Subcutaneous abdominal adipose tissue (tissue), 5 donors: ENCODE results near the gene ZNF814.
"Not testable (repeated sequence)": the region's sequence is repeated elsewhere in the genome, so short reads cannot be mapped to it uniquely, and the experiment has no call there.

Experiments used
- H3K27ac ChIP-seq: one replicate; pipeline ENCODE4 v1.7.0; 2013; ENCODE audit warnings: low read depth, mild to moderate bottlenecking, inconsistent platforms, low read length, moderate library complexity
- H3K27me3 ChIP-seq, 5 donors: one replicate each; pipeline ENCODE4 v1.7.0; 2013; ENCODE audit warnings: low read length in 5 of 5, inconsistent platforms in 1 of 5; ENCODE audit not compliant: control insufficient read depth in 5 of 5, insufficient read depth in 4 of 5
- H3K36me3 ChIP-seq, 5 donors: one replicate each; pipeline ENCODE4 v1.7.0; 2013; ENCODE audit warnings: low read length in 5 of 5; ENCODE audit not compliant: control insufficient read depth in 5 of 5, insufficient read depth in 5 of 5
- H3K4me1 ChIP-seq, 5 donors: one replicate each; pipeline ENCODE4 v1.7.0; 2013; ENCODE audit warnings: low read length in 5 of 5, mild to moderate bottlenecking in 3 of 5, moderate library complexity in 1 of 5; ENCODE audit not compliant: control insufficient read depth in 5 of 5, insufficient read depth in 5 of 5
- H3K4me3 ChIP-seq, 5 donors: one replicate each; pipeline ENCODE4 v1.7.0; 2013; ENCODE audit warnings: low read length in 5 of 5, low read depth in 1 of 5
- H3K9ac ChIP-seq, 5 donors: one replicate each; pipeline ENCODE4 v1.7.0; 2013; ENCODE audit warnings: low read length in 5 of 5, mild to moderate bottlenecking in 4 of 5, moderate library complexity in 3 of 5
- H3K9me3 ChIP-seq, 5 donors: one replicate each; pipeline ENCODE4 v1.7.0; 2013; ENCODE audit warnings: low read length in 5 of 5; ENCODE audit not compliant: control insufficient read depth in 5 of 5
- donor health status: healthy.
- donor health status: healthy.
- donor health status: healthy.
- donor health status: healthy.
- donor health status: healthy.

Gene ZNF814

DNA sequence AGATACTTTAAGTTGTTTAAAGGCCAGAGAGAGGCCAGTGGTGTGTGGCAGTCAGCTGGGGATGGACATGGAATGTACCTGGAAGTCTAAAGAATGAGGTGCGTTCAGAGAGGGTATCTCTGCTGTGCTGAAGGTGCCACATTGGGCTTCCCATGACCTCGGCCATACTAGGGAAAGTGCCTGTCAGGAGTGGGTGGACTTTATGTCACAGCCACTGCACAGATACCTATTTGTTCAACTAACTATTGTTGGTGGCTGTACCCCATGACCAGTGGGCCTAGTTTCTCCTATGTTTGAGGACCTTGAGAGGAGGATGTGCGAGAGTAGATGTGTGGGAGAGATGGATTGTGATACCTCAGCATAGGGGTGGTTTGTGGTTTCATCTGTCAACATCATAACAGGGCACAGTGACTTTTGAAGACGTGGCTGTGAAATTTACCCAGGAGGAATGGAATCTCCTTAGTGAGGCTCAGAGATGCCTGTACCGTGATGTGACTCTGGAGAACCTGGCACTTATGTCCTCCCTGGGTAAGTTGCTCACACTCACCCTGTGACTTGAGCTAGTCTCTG is 50.1 kb downstream of the ZNF814 start:
- H3K4me1 ChIP-seq, result peaks cover 0 to 11% (median 0%) of the 10 kb centered on the region in 5 donors
- not testable (repeated sequence) for H3K4me3 ChIP-seq, H3K9me3 ChIP-seq, H3K9ac ChIP-seq, H3K27ac ChIP-seq, H3K27me3 ChIP-seq
- peaks cover 16 to 30% (median 19%) of the 10 kb centered on the region in 5 donors for H3K36me3 ChIP-seq

DNA sequence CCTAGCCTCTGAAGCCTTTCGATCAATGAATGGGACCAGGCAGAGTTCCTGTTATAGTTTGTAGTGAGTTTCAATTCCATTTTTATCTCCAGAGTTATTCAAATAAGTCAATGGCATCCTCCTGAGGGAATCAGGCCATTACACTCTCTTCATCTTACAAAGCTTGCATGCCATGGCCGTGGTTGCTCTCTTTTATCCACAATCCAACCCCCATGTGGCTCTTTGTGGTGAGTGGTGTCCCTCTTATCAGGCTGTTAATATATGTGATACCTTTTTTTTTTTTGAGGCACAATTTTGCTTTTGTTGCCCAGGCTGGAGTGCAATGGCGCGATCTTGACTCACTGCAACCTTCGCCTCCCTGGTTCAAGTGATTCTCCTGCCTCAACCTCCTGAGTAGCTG is 51.8 kb downstream of the ZNF814 start:
- H3K27me3 ChIP-seq, H3K4me3 ChIP-seq, H3K4me1 ChIP-seq, H3K9ac ChIP-seq, H3K27ac ChIP-seq, H3K9me3 ChIP-seq: not testable (repeated sequence)
- peaks cover 10 to 21% (median 12%) of the 10 kb centered on the region in 5 donors for H3K36me3 ChIP-seq

DNA sequence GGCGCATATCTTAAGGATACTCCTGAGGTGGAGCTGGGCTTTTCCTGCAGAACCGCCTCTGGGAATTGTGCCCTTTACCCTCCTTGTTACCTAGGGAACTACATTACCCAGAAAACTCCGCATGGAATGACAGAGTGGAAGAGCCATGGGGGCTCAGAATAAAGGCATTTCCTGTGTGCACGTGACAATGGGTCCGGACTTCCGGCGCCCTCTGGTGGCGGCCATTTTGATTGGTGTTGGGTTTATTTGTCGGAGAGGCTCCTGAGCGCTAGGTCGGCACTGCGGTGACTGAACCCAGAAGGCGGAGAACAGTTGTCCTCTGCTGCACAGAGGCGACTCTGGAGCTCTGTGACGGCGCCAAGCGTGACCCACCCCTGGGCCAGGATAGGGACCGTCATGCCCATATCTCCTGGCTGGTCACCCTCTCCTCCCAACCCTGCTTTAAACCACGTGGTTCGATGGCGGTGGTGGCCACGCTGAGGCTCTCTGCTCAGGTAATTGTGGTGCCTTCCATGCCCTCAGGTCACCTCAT is 58.7 kb downstream of the ZNF814 start, which contains the start of gene ZNF587B:
ZNF587B (plus strand) TSS at position 229 of the 532 bp plus-strand sequence; CDS start at position 459, 230 bp downstream.
- Histone ChIP-seq H3K4me3 (peak within 1 kb of the TSS; percentile 52 to 78 (median 62)), H3K36me3 (no peaks in the 10 kb centered on the region), H3K27me3 (no peaks in the 10 kb centered on the region), H3K9me3 (no peaks in the 10 kb centered on the region), H3K27ac (no peak within 1 kb of the TSS), H3K4me1 (peaks cover 0 to 7% (median 6%) of the 10 kb centered on the region in 5 donors), H3K9ac (peak within 1 kb of the TSS in 2 of 5 donors; percentile 21 to 54)

DNA sequence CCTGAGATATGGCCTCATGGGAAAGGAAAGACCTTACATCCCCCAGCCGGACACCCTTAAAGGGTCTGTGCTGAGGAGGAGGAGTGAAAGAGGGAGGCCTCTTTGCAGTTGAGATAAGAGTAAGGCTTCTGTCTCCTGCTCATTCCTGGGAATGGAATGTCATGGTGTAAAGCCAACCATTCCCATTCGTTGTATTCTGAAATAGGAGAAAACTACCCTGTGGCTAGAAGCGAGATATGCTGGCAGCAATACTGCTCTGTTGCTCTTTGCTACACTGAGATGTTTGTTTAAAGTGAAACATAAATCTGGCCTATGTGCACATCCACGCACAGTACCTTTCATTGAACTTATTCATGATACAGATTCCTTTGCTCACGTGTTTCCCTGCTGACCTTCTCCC is 59.5 kb downstream of the ZNF814 start:
- no peaks in the 10 kb centered on the region for H3K9me3 ChIP-seq
- H3K36me3 ChIP-seq, result no peaks in the 10 kb centered on the region
- no peak overlapping the region for H3K4me3 ChIP-seq
- H3K9ac ChIP-seq, result no peak overlapping the region
- H3K27me3 ChIP-seq, result no peaks in the 10 kb centered on the region
- no peak overlapping the region for H3K27ac ChIP-seq
- peaks cover 0 to 7% (median 6%) of the 10 kb centered on the region in 5 donors for H3K4me1 ChIP-seq

DNA sequence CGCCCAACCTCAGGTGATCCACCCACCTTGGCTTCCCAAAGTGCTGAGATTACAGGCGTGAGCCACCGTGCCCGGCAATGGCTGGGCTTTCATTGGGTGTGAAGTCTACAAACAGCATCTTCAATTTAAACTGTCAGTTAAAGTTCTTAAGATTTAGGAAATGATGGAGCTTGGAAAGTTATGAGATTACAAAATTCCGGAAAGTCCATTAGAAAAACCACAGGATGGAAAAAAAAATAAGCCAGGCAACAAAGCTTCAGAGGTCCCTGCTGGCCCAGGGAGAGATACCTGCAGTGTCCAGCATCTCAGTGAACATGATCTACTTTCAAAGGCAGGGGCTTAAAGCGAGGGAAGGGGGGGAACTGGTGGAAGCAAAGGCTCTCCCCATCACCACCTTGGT is 63.3 kb downstream of the ZNF814 start:
- Histone ChIP-seq H3K9ac (no peak overlapping the region), H3K4me3 (no peak overlapping the region), H3K27ac (no peak overlapping the region), H3K27me3 (no peaks in the 10 kb centered on the region), H3K4me1 (peaks cover 0 to 11% (median 10%) of the 10 kb centered on the region in 5 donors), H3K9me3 (no peaks in the 10 kb centered on the region), H3K36me3 (no peaks in the 10 kb centered on the region)

DNA sequence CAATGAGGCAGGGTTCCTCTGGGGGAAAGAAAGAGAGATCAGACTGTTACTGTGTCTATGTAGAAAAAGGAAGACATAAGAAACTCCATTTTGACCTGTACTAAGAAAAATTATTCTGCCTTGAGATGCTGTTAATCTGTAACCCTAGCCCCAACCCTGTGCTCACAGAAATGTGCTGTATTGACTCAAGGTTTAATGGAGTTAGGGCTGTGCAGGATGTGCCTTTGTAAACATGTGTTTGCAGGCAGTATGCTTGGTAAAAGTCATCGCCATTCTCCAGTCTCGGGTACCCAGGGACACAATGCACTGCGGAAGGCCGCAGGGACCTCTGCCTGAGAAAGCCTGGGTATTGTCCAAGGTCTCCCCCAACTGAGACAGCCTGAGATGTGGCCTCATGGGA is 65.2 kb downstream of the ZNF814 start:
- H3K36me3 ChIP-seq, H3K27me3 ChIP-seq, H3K4me3 ChIP-seq, H3K9me3 ChIP-seq, H3K27ac ChIP-seq, H3K9ac ChIP-seq: not testable (repeated sequence)
- H3K4me1 ChIP-seq, result peaks cover 0 to 17% (median 15%) of the 10 kb centered on the region in 5 donors

DNA sequence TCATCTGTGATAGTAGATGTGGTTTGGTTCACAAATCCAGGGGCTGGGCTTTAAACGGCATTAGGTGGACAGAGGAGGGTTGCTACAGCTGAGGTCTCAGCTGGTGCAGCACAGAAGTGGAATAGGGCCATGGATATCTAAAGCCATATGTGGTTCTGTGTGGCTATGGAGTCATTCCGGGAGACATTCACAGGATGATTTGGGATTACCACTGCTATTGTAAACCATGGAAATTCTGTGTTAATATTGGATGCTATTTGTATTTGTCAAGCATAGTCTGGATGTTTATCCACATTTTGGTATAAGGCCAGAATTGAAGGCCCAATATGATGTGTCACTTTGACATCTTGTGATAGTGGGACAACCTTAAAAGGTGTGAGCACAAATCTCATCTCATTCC is 65.7 kb downstream of the ZNF814 start:
- not testable (repeated sequence) for H3K27ac ChIP-seq, H3K9ac ChIP-seq, H3K36me3 ChIP-seq, H3K9me3 ChIP-seq, H3K4me3 ChIP-seq, H3K27me3 ChIP-seq
- peaks cover 0 to 17% (median 15%) of the 10 kb centered on the region in 5 donors for H3K4me1 ChIP-seq

DNA sequence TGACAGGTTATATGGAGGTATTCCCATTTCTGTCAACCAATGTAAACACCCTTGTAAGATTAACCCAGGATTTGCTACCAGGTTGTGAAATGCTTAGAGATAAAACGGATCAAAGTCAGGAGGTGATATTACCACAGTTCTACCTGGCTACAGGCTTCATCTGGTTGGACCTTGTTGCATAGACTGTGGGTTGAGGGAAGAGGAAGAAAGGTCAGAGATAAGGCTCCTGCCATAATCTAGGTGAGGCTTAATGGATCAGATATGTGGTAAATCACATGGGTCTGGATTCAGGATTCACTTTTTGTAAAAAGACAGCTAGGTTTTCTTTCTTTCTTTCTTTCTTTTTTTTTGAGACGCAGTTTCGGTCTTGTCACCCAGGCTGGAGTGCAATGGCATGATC is 67.3 kb downstream of the ZNF814 start:
- H3K27ac ChIP-seq, H3K4me3 ChIP-seq, H3K9ac ChIP-seq, H3K36me3 ChIP-seq, H3K9me3 ChIP-seq, H3K27me3 ChIP-seq: not testable (repeated sequence)
- peaks cover 0 to 17% (median 15%) of the 10 kb centered on the region in 5 donors for H3K4me1 ChIP-seq

DNA sequence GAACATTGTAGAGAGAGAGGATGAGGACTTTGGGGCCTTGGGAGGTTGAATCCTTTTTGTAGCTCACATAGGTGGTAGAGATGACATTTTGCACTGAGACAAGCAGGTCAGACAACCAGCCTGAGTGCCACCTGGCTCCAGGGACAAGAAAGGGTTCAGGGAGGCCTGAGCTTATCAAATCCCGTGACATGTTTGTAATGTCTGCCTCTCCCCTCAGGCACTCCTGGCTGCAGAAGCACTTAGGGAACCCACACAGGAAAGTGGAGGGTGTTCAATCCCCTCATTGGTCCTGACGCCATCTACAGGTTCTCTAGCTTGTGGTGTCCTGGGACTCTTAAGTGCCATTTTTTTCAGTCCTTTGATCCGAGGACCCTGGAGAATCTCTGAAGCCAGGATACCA is 67.7 kb downstream of the ZNF814 start:
- Histone ChIP-seq H3K4me3 (peak overlapping the region in 1 of 5 donors; percentile 97), H3K4me1 (peaks cover 0 to 17% (median 15%) of the 10 kb centered on the region in 5 donors), H3K9ac (peak overlapping the region in 2 of 5 donors; percentile 72 to 100)
- H3K27me3 ChIP-seq, H3K9me3 ChIP-seq, H3K27ac ChIP-seq, H3K36me3 ChIP-seq: not testable (repeated sequence)

DNA sequence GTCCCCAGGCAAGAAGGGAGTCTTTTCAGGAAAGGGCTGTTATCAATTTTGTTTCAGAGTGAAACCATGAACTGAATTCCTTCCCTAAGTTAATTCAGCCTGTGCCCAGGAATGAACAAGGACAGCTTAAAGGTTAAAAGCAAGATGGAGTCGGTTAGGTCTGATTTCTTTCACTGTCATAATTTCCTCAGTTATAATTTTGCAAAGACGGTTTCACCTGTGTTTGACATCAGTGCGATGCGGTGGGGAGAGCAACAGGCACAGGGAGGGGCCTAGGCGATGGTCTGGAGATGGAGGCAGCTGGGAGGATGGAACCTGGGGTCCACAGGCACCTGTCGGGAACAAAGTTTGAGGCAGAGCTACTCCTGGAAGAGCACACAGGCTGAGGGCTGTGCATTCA is 68.2 kb downstream of the ZNF814 start:
- Histone ChIP-seq H3K4me1 (peaks cover 0 to 17% (median 15%) of the 10 kb centered on the region in 5 donors), H3K4me3 (peak overlapping the region; percentile 86 to 99 (median 97)), H3K9me3 (no peaks in the 10 kb centered on the region), H3K27me3 (no peaks in the 10 kb centered on the region), H3K36me3 (no peaks in the 10 kb centered on the region), H3K27ac (no peak overlapping the region), H3K9ac (peak overlapping the region in 4 of 5 donors; percentile 72 to 100 (median 98))
